Endothelial cell of umbilical vein (primary cell): ENCODE results near the gene CDC42EP3. TPM values are rescaled to one million over a fixed set of nuclear protein-coding genes. Genes with fewer than 3 reads are reported as not detected.

Source experiments
- BruUV-seq: library from RNA; stranded (reverse); fragments of 400-500 nt; replicated peaks from 2 replicates; lab custom pipeline; 2021; lab: Mats Ljungman, UMichigan
- CTCF ChIA-PET: fragments of 300-600, 350-600 bp; sonication (Branson Sonifier 250); formaldehyde crosslinking; loops from one replicate; lab custom pipeline; 2021; ENCODE audit warnings: antibody characterized with exemption, inconsistent platforms; lab: Charles Lee
- POLR2A ChIA-PET: fragments of 300-600, 350-600 bp; sonication (Branson Sonifier 250); formaldehyde crosslinking; loops from one replicate; lab custom pipeline; 2021; ENCODE audit warnings: antibody characterized with exemption, inconsistent platforms; lab: Charles Lee
- DNase-seq: peaks from one replicate; pipeline ENCODE4 v3.0.0-alpha.2; 2011; ENCODE audit warnings: low read depth, low spot score
- FAIRE-seq: peaks from 2 replicates; lab custom pipeline; 2011; peaks lifted over from hg19 to GRCh38; lab: Jason Lieb, UNC
- H2AFZ ChIP-seq: 2 replicates; pipeline ENCODE4 v1.6.0; 2012; ENCODE audit warnings: low read depth, low read length, control low read depth, inconsistent platforms
- H3K27ac ChIP-seq: 2 replicates; pipeline ENCODE4 v1.5.1; 2011; ENCODE audit warnings: low read depth, mild to moderate bottlenecking, control low read depth, low read length, moderate library complexity; ENCODE audit not compliant: insufficient read depth
- H3K27me3 ChIP-seq, 2 experiments: 2 replicates each; pipeline versions ENCODE4 v1.6.0 to v1.6.1; 2011; ENCODE audit warnings: low read length in 2 of 2, mixed read lengths in 1 of 2; ENCODE audit not compliant: control insufficient read depth in 2 of 2, insufficient read depth in 2 of 2
- H3K36me3 ChIP-seq, 2 experiments: 2 replicates in 1 of 2; 3 replicates in 1 of 2; pipeline ENCODE4 v1.5.1; 2011; ENCODE audit warnings: low read length in 2 of 2, mild to moderate bottlenecking in 1 of 2, moderate library complexity in 1 of 2; ENCODE audit not compliant: control insufficient read depth in 2 of 2, insufficient read depth in 2 of 2; ENCODE audit errors: extremely low read depth in 1 of 2
- H3K4me1 ChIP-seq: 3 replicates; pipeline ENCODE4 v1.5.1; 2011; ENCODE audit warnings: mild to moderate bottlenecking, low read length; ENCODE audit not compliant: control insufficient read depth, insufficient read depth; ENCODE audit errors: extremely low read depth
- H3K4me2 ChIP-seq: 2 replicates; pipeline ENCODE4 v1.6.1; 2011; ENCODE audit warnings: low read length, control low read depth, mixed read lengths; ENCODE audit not compliant: insufficient read depth
- H3K4me3 ChIP-seq, 3 experiments: fragments of 200-600 bp in 1 of 3; sonication (generic), shearing (Covaris generic) in 1 of 3; replicated peaks in 1 of 3; 2 replicates each; pipeline ENCODE4 v1.5.1; 2011 to 2016; ENCODE audit warnings: control low read depth in 3 of 3, low read length in 3 of 3, mild to moderate bottlenecking in 2 of 3, inconsistent platforms in 1 of 3, low read depth in 1 of 3, moderate library complexity in 1 of 3; ENCODE audit not compliant: insufficient read depth in 1 of 3
- H3K79me2 ChIP-seq: 2 replicates; pipeline ENCODE4 v1.6.0; 2012; ENCODE audit warnings: low read length, inconsistent platforms; ENCODE audit not compliant: control insufficient read depth, insufficient read depth
- H3K9ac ChIP-seq: replicated peaks from 2 replicates; pipeline ENCODE3; 2011; ENCODE audit warnings: low read length, control low read depth; ENCODE audit not compliant: insufficient read depth; ENCODE audit errors: extremely low read depth
- H3K9me1 ChIP-seq: replicated peaks from 3 replicates; pipeline ENCODE4 v1.6.0; 2011; ENCODE audit warnings: mild to moderate bottlenecking, low read length; ENCODE audit not compliant: control insufficient read depth, insufficient read depth; ENCODE audit errors: extremely low read depth
- H3K9me3 ChIP-seq: replicated peaks from 2 replicates; pipeline ENCODE4 v1.5.1; 2012; ENCODE audit warnings: low read length, inconsistent platforms; ENCODE audit not compliant: control insufficient read depth, insufficient read depth
- H4K20me1 ChIP-seq: replicated peaks from 2 replicates; pipeline ENCODE3; 2011; ENCODE audit warnings: mild to moderate bottlenecking, low read length; ENCODE audit not compliant: control insufficient read depth, insufficient read depth; ENCODE audit errors: extremely low read depth
- CTCF ChIP-seq, 2 donors: IDR thresholded peaks; 1 replicate in 1 of 2; 2 replicates in 1 of 2; pipeline ENCODE4 v1.5.1; 2011; ENCODE audit warnings: low read length in 2 of 2, mild to moderate bottlenecking in 2 of 2, moderate library complexity in 2 of 2, control low read depth in 1 of 2, inconsistent platforms in 1 of 2, low read depth in 1 of 2; ENCODE audit not compliant: insufficient read depth in 1 of 2; ENCODE audit errors: extremely low read depth in 1 of 2
- EZH2 ChIP-seq: IDR thresholded peaks from 2 replicates; pipeline ENCODE4 v1.6.1; 2012; ENCODE audit warnings: borderline replicate concordance, low read depth, mild to moderate bottlenecking, moderate library complexity, low read length, inconsistent platforms; ENCODE audit not compliant: severe bottlenecking
- FOS ChIP-seq: IDR thresholded peaks from 2 replicates; pipeline ENCODE4 v1.6.1; 2011; ENCODE audit warnings: mild to moderate bottlenecking, low read length, moderate library complexity, borderline replicate concordance; ENCODE audit not compliant: insufficient read depth
- GATA2 ChIP-seq: IDR thresholded peaks from 2 replicates; pipeline ENCODE4 v1.7.0; 2011; ENCODE audit warnings: low read depth, mild to moderate bottlenecking, moderate library complexity, mixed read lengths, low read length; ENCODE audit not compliant: insufficient read length, insufficient read depth
- JUN ChIP-seq: IDR thresholded peaks from 2 replicates; pipeline ENCODE4 v1.6.1; 2011; ENCODE audit warnings: borderline replicate concordance, low read depth; ENCODE audit not compliant: insufficient read length, insufficient read depth
- MAX ChIP-seq: IDR thresholded peaks from 2 replicates; pipeline ENCODE4 v1.6.1; 2011; ENCODE audit not compliant: insufficient read depth, insufficient read length
- MYC ChIP-seq: IDR thresholded peaks from one replicate; pipeline ENCODE4 v1.6.1; 2011; ENCODE audit warnings: mild to moderate bottlenecking, low read depth, low read length
- POLR2A ChIP-seq: IDR thresholded peaks from 2 replicates; pipeline ENCODE4 v1.6.1; 2012; ENCODE audit warnings: low read depth, mild to moderate bottlenecking, control low read depth, low read length
- POLR2AphosphoS5 ChIP-seq: IDR thresholded peaks from 2 replicates; pipeline ENCODE4 v1.6.1; 2012; ENCODE audit warnings: low read depth, mild to moderate bottlenecking, control low read depth, low read length, moderate library complexity; ENCODE audit not compliant: insufficient read depth
- dilution Hi-C: fragments of 300-500 bp; cut with MboI; formaldehyde crosslinking; loops from one replicate; pipeline ENCODE4 v1.15.0; 2019; ENCODE audit warnings: low sequenced_read_pairs; ENCODE audit not compliant: extremely low pct_ligation_motif_present
- intact Hi-C: fragments of 100-400 bp; cut with micrococcal nuclease; formaldehyde crosslinking; loops from one replicate; pipeline ENCODE4 v1.10.0; 2022
- polyA plus RNA-seq, 4 experiments: library from polyadenylated mRNA; depleted of rRNA in 3 of 4; stranded (reverse) in 3 of 4; unstranded in 1 of 4; fragments of >200 nt; gene quantifications; 2 replicates each; pipeline versions ENCODE4 v1.2.1 to v1.2.3, GENCODE V29; 2011 to 2012; ENCODE audit warnings: missing spikeins in 1 of 4
- total RNA-seq: library from RNA; stranded (reverse); gene quantifications from 2 replicates; pipeline ENCODE4 v1.2.3, GENCODE V29; 2021

CDC42EP3 gene
- total and polyA plus RNA-seq, 2 donors (not counting 3 experiments of a cell fraction or from before 2014, with no cell fraction given) = 14.6 to 54.7 TPM

GRCh38 chr2:37630301-37630700 is 41.1 kb downstream of the CDC42EP3 start:
- H3K4me1 ChIP-seq = peaks cover 18% of the 10 kb centered on the region
- TF ChIP-seq POLR2A (no peak), MYC (no peak), JUN (no peak), GATA2 (no peak), EZH2 (no peak), CTCF (IDR thresholded peaks at IDR 0.05; ENCODE audit: extremely low read depth in 1 of 2, insufficient read depth in 1 of 2, low read depth in 1 of 2, low read length in 2 of 2) (no peak), FOS (no peak), MAX (no peak), POLR2AphosphoS5 (no peak)
- H3K27ac ChIP-seq = no peak overlapping the region
- CTCF ChIA-PET = interaction anchor here (1.5 kb wide), 1 partner anchor 41 kb away, joined by 4 read pairs; no protein-coding TSS in a partner anchor
- dilution Hi-C loops (no loop called here), intact Hi-C loops (no loop called here)
- H3K9me3 ChIP-seq = no peaks in the 10 kb centered on the region
- POLR2A ChIA-PET = no interaction called here
- DNase-seq = no peak
- H3K36me3 ChIP-seq = no peaks in the 10 kb centered on the region
- no peak overlapping the region for H2AFZ ChIP-seq
- H3K4me2 ChIP-seq = no peak overlapping the region
- H3K4me3 ChIP-seq = no peak overlapping the region
- H3K9me1 ChIP-seq = no peaks in the 10 kb centered on the region
- no peaks in the 10 kb centered on the region for H4K20me1 ChIP-seq
- H3K27me3 ChIP-seq = no peaks in the 10 kb centered on the region
- no peak overlapping the region for H3K9ac ChIP-seq
- BruUV-seq = no TSS peak
- FAIRE-seq = no peak
- no peaks in the 10 kb centered on the region for H3K79me2 ChIP-seq
